ENCODE measurements around the gene AKT1.

AKT1 gene

GRCh38 chr14:104767634-104767918 lies 28.0 kb downstream of the AKT1 start:
- H3K27ac ChIP-seq: no peak overlapping the region
- TF ChIP-seq CTCF (conservative IDR thresholded peaks at IDR 0.05) (no peak), ZFX (IDR thresholded peaks at IDR 0.05) (no peak)

GRCh38 chr14:104766863-104767633 lies 28.5 kb downstream of the AKT1 start:
- TF ChIP-seq CTCF (conservative IDR thresholded peaks at IDR 0.05) (no peak), ZFX (IDR thresholded peaks at IDR 0.05) (no peak)
- H3K27ac ChIP-seq: no peak overlapping the region

GRCh38 chr14:104766256-104766862 lies 29.2 kb downstream of the AKT1 start:
- TF ChIP-seq ZFX (IDR thresholded peaks at IDR 0.05) (no peak), CTCF (conservative IDR thresholded peaks at IDR 0.05) (no peak)
- H3K27ac ChIP-seq: no peak overlapping the region

GRCh38 chr14:104765517-104765916 lies 30.0 kb downstream of the AKT1 start:
- no peak overlapping the region for H3K27ac ChIP-seq
- no peak for TF ChIP-seq ZFX (IDR thresholded peaks at IDR 0.05)
- no peak for TF ChIP-seq CTCF (conservative IDR thresholded peaks at IDR 0.05)

- no peak overlapping the region for H3K27ac ChIP-seq
- TF ChIP-seq CTCF (conservative IDR thresholded peaks at IDR 0.05): no peak
- TF ChIP-seq ZFX (IDR thresholded peaks at IDR 0.05): no peak
Observed at GRCh38 chr14:104758981-104759969, 36.3 kb downstream of the AKT1 start.

DNA sequence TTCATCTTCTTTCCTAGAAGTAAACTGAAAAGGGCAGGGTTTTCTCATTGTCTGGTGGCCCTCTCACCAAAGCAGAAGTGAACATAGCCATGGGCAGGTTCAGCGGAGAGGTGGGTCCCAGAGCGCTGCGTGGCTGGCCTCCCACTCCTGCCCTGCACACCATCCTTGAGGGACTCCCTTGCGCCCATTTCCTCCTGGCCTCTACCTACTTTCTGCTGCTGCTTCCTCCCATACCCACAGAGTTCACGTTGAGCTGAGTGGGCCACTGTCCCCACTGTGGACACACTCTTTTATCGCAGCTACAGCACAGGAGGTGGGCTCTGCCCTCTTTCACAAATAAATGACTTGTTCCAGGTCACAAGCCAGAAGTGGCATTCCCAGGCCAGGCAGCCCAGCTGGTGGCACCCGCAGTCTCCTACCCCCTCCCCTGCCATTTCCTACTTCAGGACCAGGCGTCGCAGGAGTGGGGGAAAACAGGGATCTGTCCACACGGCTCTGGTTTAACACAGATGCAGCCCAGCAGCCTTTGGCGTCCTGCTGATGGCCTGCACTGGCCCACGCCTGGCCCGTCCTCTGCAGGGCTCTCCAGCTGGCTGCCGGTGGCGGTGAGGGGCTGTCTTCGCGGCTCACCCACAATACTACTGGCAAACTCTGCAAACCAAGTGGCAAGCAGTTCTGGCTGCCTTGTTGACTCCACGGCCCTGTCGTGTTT lies 37.7 kb downstream of the AKT1 start:
- no peak overlapping the region for H3K27ac ChIP-seq

More for the DNA sequence above, 37.7 kb downstream of the AKT1 start:
- TF ChIP-seq ZFX (IDR thresholded peaks at IDR 0.05): no peak
- no peak for TF ChIP-seq CTCF (conservative IDR thresholded peaks at IDR 0.05)
